Stimulated activated CD4-positive, alpha-beta T cell treated with anti-CD3 and anti-CD28 coated beads, Interleukin-15, amount 100 ng/mL, for 48 hours (primary cell): ENCODE data around the gene PHOSPHO1.
"Not testable (repeated sequence)": the region's sequence is repeated elsewhere in the genome, so short reads cannot be mapped to it uniquely, and the experiment has no call there.

Source experiments
- DNase-seq, 2 donors: peaks; one replicate each; pipeline ENCODE4 v3.0.0-alpha.2; 2020; ENCODE audit warnings: low read depth in 2 of 2

The PHOSPHO1 gene, protein sequence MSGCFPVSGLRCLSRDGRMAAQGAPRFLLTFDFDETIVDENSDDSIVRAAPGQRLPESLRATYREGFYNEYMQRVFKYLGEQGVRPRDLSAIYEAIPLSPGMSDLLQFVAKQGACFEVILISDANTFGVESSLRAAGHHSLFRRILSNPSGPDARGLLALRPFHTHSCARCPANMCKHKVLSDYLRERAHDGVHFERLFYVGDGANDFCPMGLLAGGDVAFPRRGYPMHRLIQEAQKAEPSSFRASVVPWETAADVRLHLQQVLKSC

DNA sequence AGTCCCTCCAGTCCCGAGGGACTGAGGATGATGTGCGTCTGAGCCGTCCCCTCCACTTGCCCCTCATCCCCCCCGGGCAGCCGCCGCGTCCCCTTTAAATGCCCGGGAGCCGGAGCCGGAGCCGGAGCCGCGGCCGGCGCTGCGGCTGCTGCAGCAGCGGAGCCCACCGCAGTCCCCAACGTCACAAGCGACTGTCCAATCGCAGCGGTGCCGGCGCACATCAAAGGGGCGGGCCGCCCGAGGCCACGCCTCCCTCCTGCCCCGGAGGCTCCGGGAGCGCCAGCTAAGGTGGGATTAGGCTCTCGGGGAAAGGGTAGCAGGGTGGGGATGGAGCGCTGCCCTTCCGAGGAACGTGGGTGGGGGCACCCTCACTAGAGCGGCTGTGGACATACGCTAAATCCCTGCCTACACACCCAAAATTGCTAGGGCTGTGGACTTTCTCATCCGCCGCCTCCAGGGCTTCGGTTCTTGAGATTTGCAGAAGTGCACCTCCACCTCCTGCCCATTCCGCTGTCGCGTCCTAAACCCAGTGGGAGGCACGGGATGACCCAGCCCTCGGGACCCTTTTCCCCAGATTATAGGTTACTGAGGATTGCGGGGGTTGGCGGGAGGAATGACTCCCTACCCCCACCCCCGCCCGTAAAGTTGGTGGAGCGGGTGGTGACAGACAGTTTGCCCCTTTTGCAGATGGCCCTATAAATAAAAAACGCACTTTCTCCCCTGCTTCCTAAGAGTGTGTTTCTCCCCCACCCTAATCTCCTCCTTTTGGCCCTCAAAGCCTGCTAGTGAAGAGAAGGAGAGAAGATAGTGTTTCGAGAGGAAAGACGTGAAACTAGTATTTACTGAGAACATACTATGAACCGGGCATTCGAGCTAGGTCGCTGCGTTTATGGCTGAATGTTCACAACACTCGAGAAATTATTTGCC, at the start of gene PHOSPHO1:
TSS of gene PHOSPHO1 (minus strand) at position 152 of the 927 bp plus-strand sequence. CDS start 4,096 bp downstream, outside the sequence.
- peak; percentile 71 to 79 for DNase-seq

DNA sequence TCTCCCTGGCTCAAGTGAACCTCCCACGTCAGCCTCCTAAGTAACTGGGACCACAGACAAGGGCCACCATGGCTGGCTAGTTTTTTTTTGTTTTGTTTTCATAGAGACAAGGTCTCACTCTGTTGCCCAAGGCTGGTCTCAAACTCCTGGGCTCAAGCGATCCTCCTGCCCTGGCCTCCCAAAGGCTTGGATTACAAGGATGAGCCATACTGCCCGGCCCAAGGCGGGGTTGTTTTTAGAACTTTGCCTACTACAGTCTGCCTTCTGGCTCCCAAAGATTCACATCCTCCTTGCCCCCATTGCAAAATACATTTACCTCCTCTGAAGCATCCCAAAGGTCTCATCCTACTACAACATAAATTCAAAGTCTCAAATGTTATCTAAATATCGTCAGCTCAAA, 49.5 kb upstream of the PHOSPHO1 start:
- no peak for DNase-seq

DNA sequence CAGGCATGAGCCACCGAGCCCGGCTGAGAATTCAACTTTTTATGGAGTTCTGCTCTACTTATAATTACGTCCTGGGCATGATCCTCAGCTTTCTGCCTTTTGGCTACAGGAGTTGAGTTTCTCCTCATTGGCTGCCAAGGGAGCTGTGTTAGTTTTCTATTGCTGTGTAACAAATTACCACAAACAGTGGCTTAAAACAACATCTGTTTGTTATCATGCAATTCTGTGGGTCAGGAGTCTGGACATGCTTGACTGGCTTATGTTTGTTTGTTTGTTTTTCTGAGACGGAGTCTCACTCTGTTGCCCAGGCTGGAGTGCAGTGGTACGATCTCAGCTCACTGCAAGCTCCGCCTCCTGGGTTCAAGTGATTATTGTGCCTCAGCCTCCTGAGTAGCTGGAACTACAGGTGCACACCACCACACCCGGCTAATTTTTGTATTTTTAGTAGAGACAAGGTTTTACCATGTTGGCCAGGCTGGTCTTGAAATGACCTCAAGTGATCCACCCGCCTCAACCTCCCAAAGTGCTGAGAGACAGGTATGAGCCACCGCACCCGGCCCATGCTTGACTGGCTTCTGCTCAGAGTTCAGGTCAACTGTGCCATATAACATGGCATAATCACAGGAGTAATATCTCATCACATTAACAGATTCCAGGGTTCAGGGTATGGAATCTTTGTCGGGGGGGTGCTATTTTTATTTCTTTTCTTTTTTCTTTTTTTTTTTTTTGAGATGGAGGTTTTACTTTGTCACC, 48.9 kb upstream of the PHOSPHO1 start:
- not testable (repeated sequence) for DNase-seq

DNA sequence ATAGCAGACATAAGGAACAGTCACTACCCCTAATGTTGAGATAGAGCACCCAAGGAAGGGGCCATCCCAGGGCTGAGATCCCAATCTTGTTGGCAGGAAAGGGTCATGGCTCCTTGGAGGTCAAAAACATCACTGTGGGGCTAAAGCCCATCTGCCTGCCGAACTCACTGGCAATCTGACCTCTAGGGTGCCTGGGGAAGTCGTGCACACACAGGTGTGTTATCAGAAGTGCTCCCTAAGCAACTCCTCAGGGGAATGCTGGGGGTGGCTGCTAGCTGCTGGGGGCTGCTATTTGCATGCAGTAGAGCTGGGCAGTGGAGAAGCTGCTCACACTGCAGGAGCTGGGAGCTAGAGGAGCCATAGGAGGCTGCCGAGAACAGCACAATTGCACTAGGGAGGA, 47.5 kb upstream of the PHOSPHO1 start:
- no peak for DNase-seq

DNA sequence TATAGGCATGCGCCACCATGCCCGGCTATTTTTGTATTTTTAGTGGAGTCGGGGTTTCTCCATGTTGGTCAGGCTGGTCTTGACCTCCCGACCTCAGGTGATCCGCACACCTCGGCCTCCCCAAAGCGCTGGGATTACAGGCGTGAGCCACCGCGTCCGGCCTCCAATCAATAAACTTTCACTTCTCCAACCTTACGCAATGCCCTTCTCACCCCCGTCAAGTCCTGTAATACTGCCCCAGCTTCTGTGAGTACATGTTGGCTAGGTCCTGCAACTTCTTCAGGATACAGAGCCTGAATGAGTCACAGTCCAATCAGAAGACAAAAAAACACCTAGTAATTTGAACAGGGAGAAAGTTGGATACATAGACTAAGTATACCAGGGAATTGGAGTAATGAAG, 47.1 kb upstream of the PHOSPHO1 start:
- no peak for DNase-seq

DNA sequence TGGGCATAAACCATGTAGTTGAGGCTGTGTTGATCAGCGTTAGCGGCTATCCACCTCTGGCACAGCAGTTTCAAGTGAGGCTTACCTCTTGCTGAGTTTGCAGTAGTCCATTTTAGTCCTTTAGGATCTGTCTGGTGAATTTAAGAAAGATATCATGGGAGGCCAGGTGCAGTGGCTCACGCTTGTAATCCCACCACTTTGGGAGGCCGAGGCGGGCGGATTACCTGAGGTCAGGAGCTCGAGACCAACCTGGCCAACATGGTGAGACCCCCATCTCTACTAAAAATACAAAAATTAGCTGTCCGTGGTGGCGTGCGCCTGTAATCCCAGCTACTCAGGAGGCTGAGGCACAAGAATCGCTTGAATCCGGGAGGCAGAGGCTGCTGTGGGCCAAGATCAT, 45.4 kb upstream of the PHOSPHO1 start:
- not testable (repeated sequence) for DNase-seq

DNA sequence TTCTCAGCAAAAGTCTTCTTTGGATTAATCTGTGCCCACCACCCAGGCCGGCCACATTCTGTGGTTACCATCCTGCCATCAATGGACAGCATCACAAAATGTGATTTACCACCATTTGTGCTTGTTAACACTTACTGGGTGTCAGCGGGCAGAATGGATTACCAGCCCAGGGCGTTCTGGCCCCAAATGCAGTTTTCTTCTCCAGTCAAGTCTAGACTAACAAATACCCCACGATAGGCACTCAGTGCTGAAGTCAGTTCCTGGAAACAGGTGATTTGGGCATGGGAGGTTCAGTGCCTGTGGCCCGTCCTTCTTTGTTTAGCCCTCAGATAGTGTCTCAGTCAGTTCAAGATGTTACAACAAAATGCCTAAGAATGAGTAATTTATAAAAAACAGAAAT, 38.8 kb upstream of the PHOSPHO1 start:
- DNase-seq = no peak

DNA sequence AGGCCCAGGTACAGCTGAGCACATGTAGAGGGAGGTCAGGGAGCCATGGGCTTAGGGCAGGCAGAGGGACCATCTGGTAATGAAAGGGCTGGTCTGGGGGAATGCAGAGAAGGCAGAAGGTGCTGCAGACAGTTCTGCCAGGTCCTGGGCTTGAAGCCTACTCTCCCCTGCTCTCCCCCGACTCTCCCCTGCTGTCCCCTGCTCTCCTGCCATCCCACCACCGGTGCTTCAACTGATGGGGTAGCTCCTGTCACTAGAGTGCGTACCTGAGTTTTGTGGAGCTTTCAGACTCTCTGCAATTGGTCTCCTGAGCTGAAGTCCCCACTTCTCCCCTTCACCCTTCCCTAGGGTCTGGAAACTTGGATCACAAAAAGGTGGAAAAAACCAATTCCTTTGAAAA, 37.3 kb upstream of the PHOSPHO1 start:
- no peak for DNase-seq

DNA sequence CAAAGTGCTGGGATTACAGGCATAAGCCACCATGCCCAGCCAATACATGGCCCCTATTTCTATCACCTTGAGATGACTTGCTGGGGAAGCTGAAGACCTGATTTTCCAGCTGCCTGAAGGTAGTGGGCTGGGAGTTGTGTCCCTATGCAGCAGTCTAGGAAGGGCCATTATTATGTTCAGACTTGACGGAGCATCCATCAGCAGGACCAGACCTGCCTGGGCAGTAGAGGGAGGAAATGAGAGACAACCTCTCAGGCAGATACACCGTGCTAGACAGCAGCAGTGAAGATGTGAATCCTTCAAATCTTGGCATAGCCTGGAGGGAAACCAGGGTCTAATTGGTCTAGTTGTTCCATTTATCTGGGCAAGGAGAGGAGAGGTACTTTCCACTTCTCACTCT, 35.6 kb upstream of the PHOSPHO1 start:
- no peak for DNase-seq

DNA sequence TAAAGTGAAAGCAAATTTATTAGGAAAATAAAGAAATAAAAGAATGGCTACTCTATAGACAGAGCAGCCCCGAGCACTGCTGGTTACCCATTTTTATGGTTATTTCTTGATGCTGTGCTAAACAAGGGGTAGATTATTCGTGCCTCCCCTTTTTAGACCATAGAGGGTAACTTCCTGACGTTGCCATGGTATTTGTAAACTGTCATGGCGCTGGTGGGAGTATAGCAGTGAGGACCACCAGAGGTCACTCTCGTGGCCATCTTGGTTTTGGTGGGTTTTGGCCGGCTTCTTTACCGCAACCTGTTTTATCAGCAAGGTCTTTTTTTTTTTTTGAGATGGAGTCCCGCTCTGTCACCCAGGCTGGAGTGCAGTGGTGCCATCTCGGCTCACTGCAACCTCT, 31.0 kb upstream of the PHOSPHO1 start:
- not testable (repeated sequence) for DNase-seq

DNA sequence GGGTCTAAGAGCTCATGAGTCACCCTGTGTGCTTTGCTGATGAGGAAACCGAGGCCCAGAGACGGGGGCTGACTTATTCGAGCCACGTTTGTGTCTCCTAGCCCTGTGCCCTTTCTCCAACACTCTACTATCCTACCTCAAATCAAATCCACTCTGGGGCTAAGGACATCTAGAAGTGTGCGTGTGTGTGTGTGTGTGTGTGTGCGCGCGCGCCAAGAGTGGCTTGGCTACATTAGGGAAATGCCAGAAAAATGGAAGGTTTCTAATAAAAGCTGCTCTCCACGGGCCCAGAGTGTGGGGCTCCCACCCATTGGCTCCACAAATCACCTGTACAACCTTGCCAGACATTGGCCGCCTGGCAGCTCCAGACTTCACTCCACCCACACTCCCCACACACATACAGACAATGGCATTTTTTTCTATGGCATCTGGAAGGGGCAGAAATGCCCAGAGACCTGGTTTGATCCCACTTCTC, 30.3 kb upstream of the PHOSPHO1 start:
- peak in 1 of 2 donors; percentile 28 for DNase-seq

DNA sequence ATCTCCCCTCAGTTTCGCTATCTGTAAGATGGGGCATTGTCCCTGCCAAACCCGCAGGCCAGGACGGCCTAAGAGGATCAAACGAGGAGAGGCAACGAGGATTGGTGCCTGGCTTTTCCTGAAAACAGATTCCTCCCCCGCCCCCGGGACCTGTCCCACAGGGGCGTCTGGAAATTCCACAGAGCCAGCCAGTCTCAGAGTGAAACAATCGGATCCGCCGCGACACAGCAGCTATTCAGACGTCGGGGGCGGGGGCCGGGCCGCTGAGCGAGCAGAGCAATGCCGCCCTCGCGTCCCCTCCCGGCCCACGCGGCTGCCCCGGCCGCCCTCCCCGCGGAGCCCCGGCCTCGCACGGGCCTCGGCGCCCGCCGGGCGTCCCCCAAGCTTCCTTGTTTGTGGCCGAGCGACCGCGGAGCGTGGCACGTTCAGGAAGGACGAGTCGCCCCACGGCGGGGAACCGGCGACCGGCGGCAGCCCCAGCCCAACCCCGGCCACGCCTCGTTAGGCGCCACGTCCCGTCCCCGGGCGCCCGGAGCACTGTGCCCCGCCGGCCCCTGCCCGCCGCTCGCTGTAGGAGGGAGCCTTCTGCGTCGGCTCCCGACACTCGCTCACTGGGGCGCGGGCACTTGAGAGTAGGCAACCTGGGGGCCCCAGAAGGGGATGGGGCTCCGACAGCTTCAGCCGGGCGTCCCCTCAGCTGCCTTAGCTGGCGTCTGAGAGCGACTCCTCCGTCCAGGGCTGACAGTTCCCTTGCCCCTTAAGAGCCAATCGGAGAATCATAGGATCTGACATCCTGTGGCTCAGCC, 29.6 kb upstream of the PHOSPHO1 start:
- DNase-seq = peak; percentile 13 to 21

DNA sequence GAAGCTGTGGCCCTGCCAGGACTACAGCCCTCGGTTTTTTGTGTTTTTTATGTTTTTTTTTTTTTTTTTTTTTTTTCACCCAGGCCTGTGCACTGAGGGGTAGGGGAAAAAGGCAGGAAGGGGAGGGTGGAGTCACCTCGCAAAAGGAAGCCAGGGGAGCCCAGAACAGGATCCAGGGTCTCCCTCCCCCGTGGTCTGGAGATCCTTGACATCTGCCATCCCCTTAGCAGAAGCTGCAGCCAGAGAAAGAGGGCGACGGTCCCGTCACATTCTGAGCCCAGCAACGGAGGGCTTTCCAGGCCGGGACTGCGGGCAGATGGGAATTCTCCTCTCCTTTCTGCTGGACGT, 29.1 kb upstream of the PHOSPHO1 start:
- no peak for DNase-seq

DNA sequence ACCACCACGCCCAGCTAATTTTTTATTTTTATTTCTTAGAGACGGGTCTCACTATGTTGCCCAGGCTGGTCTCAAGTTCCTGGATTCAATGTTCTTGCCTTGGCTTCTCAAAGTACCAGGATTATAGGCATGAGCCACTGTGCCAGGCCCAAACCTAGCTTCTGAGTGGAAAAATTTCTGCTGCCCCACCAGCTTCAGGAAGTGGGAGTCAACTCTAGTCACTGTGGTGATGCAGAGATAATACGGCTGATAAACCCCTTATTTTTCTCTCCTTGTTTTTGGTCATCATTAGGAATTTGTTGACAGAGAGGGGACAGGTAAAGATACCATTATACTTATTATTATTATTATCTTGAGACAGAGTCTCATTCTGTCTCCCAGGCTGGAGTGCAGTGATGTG, 27.8 kb upstream of the PHOSPHO1 start:
- no peak for DNase-seq

DNA sequence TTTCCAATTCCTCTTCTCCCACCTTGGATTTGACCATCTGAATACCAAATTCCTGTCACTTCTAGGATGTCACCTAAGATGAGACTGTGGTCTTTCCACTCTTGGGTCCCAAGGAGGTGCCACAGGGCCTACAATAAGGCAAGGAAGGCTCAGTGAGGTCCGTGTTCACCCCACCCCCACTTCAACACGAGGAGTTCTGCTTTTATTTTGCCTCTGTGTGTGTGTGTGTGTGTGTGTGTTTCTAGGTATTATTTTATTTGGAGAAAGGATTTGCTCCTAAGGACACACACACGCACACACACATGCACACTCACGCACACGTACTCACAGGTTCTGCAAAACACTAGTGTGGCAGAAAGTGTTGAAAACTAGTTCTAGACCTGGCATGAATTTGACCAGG, 24.5 kb upstream of the PHOSPHO1 start:
- DNase-seq = no peak

DNA sequence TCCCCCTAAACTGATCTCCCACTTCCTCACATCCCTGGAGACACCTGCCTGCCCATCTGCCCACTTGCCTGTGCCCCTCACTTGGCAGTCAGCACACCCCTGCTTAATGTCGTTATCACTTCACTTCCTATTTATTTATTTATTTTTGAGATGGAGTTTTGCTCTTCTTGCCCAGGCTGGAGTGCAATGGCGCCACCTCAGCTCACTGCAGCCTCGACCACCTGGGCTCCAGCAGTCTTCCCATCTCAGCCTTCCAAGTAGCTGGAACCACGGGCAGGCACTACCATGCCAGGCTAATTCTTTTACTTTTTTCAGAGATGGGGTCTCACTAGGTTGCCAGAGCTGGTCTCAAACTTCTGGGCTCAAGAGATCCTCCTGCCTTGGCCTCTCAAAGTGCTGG, 23.5 kb upstream of the PHOSPHO1 start:
- no peak for DNase-seq

DNA sequence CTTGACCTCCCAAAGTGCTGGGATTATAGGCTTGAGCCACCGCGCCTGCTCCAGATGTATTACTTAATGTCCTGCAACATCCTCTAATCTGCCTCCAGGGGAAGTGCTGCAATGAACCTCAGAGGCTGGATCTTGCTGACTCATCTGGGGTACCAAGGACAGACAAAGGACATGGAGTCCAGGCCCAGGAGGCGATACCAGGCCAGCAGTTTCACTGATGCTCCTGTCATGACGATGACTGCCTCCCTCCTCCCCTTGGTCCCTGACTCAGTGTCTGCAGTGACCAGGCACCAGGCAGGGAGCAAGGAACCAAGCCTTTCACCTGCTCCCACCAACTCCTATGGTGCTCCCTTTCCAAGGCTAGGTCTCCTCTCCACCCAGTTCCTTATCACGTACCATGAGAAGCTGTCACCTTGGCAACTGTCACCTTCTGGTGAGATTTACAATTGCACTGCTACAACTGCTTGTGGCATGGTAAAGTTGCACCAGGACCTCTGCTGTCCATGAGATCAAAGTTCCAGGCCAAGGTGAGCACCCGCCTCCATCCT, 21.6 kb upstream of the PHOSPHO1 start:
- no peak for DNase-seq

DNA sequence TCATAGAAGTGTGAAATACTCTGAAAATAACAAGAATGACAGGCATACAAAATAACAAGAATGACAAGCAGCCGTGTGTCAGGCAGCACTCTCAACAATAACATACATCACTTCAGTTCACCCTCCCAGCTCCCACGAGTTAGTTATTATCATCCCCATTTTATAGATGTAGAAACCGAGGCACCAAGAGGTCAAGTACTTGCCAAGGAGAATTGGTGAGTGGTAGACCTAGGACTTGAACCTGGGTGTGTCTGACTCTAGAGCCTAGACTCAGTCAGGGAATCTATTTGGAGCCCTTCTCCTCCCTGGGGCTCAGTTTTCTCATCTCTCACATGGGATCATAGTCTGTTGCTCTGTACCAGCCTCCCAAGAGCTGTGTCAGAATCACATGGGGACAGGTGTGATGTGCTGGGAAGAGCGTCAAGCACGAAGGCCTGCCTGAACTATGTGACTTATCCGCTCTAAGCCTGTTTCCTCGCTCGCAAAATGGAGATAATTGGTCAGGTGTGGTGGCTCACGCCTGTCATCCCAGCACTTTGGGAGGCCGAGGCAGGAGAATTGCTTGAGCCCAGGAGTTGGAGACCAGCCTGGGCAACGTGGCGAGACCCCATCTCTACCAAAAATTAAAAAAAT, 19.4 kb upstream of the PHOSPHO1 start:
- no peak for DNase-seq

DNA sequence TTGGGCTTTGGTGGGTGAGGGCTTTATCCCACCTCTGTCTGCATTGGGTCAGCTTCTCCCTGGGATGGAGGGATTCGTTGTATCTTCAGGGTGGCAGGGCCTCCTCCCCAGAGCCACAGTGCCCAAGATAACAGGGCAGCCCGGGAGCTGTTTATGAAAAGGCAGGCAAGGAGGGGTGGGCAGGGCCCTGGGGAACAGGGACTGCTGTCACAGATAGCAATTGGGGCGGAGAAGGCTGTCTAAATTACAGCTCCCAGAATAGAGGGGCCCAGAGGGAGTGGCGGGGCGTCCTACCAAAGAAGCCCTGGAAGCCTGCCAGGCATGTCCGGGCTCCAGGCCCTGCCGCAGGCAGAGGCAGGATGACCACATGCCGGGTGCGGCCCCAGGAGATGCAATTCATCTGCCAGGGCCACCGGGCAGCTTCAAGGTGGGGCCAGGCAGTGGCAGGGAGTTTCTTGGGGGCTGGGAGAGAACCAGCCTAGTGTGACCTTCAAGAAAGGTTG, 18.8 kb upstream of the PHOSPHO1 start:
- no peak for DNase-seq

DNA sequence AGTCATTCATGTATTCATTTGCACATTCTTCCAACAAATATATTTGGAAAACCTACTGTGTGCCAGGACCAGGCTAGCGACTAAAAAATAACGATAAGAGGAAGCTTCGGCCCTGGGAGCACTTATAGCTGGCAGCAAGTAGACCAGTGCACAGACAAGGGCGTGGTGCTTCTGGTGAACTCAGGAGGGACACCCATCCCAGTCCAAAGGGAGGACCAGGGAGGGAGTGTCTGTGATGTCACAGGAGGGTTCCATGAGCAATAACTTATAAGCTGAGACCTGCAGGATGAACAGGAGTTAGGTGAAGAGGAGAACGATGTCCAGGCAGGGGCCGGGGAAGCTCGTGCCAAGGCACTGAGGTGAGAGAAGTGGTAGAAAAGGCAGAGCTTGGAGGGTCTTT, 17.4 kb upstream of the PHOSPHO1 start:
- no peak for DNase-seq
